ENCODE data around the gene RAD17. TPM values are rescaled to one million over a fixed set of nuclear protein-coding genes. Genes with fewer than 3 reads are reported as not detected.

Gene RAD17
- total and polyA plus RNA-seq, 2 of the 8 experiments (the other 6 are each of a cell fraction or from before 2014, with no cell fraction given), result 12.9 to 28.1 TPM

- no peak for TF ChIP-seq NANOG (IDR thresholded peaks at IDR 0.05; ENCODE audit: insufficient read depth, low read depth, low read length, poor library complexity, severe bottlenecking)
- peak; percentile 91 for TF ChIP-seq MAX (IDR thresholded peaks at IDR 0.05)
- TF ChIP-seq TAF7 (optimal IDR thresholded peaks at IDR 0.05; ENCODE audit: borderline replicate concordance, low read depth, low read length), result peak; percentile 62
- TF ChIP-seq KDM1A (IDR thresholded peaks at IDR 0.05; ENCODE audit: borderline replicate concordance, low read length), result no peak
- TF ChIP-seq CHD1 (IDR thresholded peaks at IDR 0.05; ENCODE audit: low read depth, low read length), result no peak
- TF ChIP-seq POLR2A (IDR thresholded peaks at IDR 0.05; ENCODE audit: control extremely low read depth in 1 of 2, low read depth in 2 of 2, low read length in 2 of 2), result peak; percentile 90 to 97
- TF ChIP-seq SAP30 (IDR thresholded peaks at IDR 0.05; ENCODE audit: insufficient read depth, insufficient replicate concordance, low read length), result peak; percentile 28
- no peak for TF ChIP-seq CTCF (IDR thresholded peaks at IDR 0.05; ENCODE audit: control extremely low read depth in 1 of 3, insufficient read depth in 1 of 3, low read depth in 1 of 3, low read length in 3 of 3)
- TF ChIP-seq PHF8 (conservative IDR thresholded peaks at IDR 0.05; ENCODE audit: low read depth, low read length), result peak; percentile 94
- no peak for TF ChIP-seq CBX8 (IDR thresholded peaks at IDR 0.05; ENCODE audit: borderline replicate concordance, low read depth, low read length)
- no peak for TF ChIP-seq MAFK (IDR thresholded peaks at IDR 0.05; ENCODE audit: low read depth, low read length)
- TF ChIP-seq GTF2F1 (IDR thresholded peaks at IDR 0.05; ENCODE audit: borderline replicate concordance, low read depth, low read length), result peak; percentile 12; the same call in 1 of the 2 replicates
- no peak for TF ChIP-seq JUN (IDR thresholded peaks at IDR 0.05; ENCODE audit: low read depth, low read length)
- TF ChIP-seq TEAD4 (IDR thresholded peaks at IDR 0.05; ENCODE audit: low read depth, low read length), result no peak
- TF ChIP-seq RAD21 (IDR thresholded peaks at IDR 0.05 in 1 of 2, conservative IDR thresholded peaks at IDR 0.05 in 1 of 2; ENCODE audit: low read depth in 2 of 2, low read length in 2 of 2), result 0 out of 4 replicates have a peak, but pooled peaks of 1 of the 2 experiments have one; percentile 3
- no peak for TF ChIP-seq SP1 (IDR thresholded peaks at IDR 0.05; ENCODE audit: low read depth, low read length)
- TF ChIP-seq SP4 (IDR thresholded peaks at IDR 0.05; ENCODE audit: low read length), result peak; percentile 98
- peak; percentile 85 for TF ChIP-seq E2F6 (IDR thresholded peaks at IDR 0.05)
- peak; percentile 32; the same call in 1 of the 2 replicates for TF ChIP-seq ATF3 (IDR thresholded peaks at IDR 0.05; ENCODE audit: insufficient read depth, low read depth, low read length)
Measured at GRCh38 chr5:69369340-69370121, at the start of gene RAD17, which contains the start of the genes AK6 and TAF9 (continued).
